ENCODE data around the gene CTBP1. TPM values are rescaled to one million over a fixed set of nuclear protein-coding genes. Genes with fewer than 3 reads are reported as not detected.

CTBP1 gene
- total and polyA plus RNA-seq, 9 of the 15 experiments (the other 6 are each of a cell fraction or from before 2014, with no cell fraction given): 14.5 to 162 (median 68.2) TPM

DNA sequence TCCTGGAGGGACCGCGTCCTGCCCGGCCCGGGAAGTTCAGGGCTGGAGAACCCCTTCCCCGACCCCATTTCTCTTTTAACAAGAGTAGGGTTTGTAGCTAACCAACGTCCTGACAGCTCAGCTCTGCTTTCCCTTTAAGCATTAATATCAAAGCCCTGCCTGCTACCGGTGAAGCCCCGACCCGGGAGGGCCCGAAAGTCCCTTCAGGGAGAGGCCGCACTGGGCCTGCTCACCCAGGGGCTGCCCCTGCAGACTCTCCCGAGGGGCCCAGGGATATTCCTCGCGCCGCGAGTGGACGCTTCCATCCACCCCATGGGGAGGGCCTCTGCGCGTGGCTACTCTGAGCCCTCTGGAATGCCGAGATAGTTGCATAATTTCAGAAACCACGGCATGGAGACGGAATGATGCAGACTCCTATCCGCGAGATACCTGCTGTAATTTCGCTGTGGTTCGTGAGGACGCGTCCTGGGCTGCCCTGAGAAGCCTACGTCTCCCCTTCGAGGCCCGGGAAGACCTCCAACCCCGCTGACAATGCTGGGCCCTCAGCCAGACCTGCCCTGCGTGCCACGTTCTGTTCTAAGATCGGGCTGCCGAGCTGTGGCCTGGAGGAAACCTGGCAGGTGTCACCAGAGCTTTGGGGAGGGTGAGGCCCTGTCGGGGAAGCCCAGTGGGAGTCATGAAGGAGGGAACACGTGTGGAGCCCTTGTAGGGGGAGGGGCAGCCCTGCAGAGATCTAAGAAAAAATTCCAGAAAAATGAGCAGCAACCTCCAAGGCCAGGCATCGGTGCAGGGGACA lies 999 bp upstream of the CTBP1 start (continued):
- TF ChIP-seq, protein P1, sequence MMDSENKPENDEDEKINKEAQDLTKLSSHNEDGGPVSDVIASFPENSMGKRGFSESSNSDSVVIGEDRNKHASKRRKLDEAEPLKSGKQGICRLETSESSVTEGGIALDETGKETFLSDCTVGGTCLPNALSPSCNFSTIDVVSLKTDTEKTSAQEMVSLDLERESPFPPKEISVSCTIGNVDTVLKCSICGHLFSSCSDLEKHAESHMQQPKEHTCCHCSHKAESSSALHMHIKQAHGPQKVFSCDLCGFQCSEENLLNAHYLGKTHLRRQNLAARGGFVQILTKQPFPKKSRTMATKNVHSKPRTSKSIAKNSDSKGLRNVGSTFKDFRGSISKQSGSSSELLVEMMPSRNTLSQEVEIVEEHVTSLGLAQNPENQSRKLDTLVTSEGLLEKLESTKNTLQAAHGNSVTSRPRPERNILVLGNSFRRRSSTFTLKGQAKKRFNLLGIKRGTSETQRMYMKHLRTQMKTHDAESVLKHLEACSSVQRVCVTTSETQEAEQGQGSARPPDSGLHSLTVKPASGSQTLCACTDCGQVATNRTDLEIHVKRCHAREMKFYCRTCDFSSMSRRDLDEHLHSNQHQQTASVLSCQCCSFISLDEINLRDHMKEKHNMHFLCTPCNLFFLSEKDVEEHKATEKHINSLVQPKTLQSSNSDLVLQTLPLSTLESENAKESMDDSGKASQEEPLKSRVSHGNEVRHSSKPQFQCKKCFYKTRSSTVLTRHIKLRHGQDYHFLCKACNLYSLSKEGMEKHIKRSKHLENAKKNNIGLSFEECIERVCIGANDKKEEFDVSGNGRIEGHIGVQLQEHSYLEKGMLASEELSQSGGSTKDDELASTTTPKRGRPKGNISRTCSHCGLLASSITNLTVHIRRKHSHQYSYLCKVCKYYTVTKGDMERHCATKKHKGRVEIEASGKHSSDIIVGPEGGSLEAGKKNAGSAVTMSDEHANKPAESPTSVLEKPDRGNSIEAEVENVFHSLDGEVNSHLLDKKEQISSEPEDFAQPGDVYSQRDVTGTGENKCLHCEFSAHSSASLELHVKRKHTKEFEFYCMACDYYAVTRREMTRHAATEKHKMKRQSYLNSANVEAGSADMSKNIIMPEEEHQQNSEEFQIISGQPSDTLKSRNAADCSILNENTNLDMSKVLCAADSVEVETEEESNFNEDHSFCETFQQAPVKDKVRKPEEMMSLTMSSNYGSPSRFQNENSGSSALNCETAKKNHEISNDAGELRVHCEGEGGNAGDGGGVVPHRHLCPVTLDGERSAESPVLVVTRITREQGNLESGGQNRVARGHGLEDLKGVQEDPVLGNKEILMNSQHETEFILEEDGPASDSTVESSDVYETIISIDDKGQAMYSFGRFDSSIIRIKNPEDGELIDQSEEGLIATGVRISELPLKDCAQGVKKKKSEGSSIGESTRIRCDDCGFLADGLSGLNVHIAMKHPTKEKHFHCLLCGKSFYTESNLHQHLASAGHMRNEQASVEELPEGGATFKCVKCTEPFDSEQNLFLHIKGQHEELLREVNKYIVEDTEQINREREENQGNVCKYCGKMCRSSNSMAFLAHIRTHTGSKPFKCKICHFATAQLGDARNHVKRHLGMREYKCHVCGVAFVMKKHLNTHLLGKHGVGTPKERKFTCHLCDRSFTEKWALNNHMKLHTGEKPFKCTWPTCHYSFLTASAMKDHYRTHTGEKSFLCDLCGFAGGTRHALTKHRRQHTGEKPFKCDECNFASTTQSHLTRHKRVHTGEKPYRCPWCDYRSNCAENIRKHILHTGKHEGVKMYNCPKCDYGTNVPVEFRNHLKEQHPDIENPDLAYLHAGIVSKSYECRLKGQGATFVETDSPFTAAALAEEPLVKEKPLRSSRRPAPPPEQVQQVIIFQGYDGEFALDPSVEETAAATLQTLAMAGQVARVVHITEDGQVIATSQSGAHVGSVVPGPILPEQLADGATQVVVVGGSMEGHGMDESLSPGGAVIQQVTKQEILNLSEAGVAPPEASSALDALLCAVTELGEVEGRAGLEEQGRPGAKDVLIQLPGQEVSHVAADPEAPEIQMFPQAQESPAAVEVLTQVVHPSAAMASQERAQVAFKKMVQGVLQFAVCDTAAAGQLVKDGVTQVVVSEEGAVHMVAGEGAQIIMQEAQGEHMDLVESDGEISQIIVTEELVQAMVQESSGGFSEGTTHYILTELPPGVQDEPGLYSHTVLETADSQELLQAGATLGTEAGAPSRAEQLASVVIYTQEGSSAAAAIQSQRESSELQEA (IDR thresholded peaks at IDR 0.05; ENCODE audit: low read depth): no peak
- TF ChIP-seq ZNF551 (CRISPR knock-in tag; IDR thresholded peaks at IDR 0.05): no peak
- no peak for TF ChIP-seq ZNF77 (CRISPR knock-in tag; IDR thresholded peaks at IDR 0.05)
- TF ChIP-seq ZKSCAN1 (IDR thresholded peaks at IDR 0.05; ENCODE audit: low read depth, low read length): no peak
- no peak for TF ChIP-seq ZNF384 (IDR thresholded peaks at IDR 0.05; ENCODE audit: low read depth, low read length)
- TF ChIP-seq ZNF57 (CRISPR knock-in tag; IDR thresholded peaks at IDR 0.05): no peak
- no peak for TF ChIP-seq DPF2 (IDR thresholded peaks at IDR 0.05)
- no peak for TF ChIP-seq NCOA2 (IDR thresholded peaks at IDR 0.05; ENCODE audit: partially characterized antibody in 2 of 2)
- TF ChIP-seq, protein P2, sequence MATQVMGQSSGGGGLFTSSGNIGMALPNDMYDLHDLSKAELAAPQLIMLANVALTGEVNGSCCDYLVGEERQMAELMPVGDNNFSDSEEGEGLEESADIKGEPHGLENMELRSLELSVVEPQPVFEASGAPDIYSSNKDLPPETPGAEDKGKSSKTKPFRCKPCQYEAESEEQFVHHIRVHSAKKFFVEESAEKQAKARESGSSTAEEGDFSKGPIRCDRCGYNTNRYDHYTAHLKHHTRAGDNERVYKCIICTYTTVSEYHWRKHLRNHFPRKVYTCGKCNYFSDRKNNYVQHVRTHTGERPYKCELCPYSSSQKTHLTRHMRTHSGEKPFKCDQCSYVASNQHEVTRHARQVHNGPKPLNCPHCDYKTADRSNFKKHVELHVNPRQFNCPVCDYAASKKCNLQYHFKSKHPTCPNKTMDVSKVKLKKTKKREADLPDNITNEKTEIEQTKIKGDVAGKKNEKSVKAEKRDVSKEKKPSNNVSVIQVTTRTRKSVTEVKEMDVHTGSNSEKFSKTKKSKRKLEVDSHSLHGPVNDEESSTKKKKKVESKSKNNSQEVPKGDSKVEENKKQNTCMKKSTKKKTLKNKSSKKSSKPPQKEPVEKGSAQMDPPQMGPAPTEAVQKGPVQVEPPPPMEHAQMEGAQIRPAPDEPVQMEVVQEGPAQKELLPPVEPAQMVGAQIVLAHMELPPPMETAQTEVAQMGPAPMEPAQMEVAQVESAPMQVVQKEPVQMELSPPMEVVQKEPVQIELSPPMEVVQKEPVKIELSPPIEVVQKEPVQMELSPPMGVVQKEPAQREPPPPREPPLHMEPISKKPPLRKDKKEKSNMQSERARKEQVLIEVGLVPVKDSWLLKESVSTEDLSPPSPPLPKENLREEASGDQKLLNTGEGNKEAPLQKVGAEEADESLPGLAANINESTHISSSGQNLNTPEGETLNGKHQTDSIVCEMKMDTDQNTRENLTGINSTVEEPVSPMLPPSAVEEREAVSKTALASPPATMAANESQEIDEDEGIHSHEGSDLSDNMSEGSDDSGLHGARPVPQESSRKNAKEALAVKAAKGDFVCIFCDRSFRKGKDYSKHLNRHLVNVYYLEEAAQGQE (IDR thresholded peaks at IDR 0.05; ENCODE audit: borderline replicate concordance): no peak
- TF ChIP-seq, protein P2 (CRISPR knock-in tag; IDR thresholded peaks at IDR 0.05; ENCODE audit: low read depth): no peak
- no peak for TF ChIP-seq SNRNP70 (optimal IDR thresholded peaks at IDR 0.05; ENCODE audit: low read depth, low read length)
- TF ChIP-seq SAFB2 (IDR thresholded peaks at IDR 0.05; ENCODE audit: borderline replicate concordance, low read depth, low read length, severe bottlenecking): no peak

All from K562 (cell line).